MM.1S (cell line): ENCODE data around the gene CEMP1.

Experiments
- DNase-seq: peaks from one replicate; pipeline ENCODE4 v3.0.0-alpha.2; 2015
- H2AFZ ChIP-seq: fragments of 300-600 bp; sonication (generic); 2 replicates; pipeline ENCODE4 v1.6.0; 2016; ENCODE audit warnings: antibody characterized with exemption, low read length
- H3F3A ChIP-seq: fragments of 300-600 bp; sonication (generic); 2 replicates; pipeline ENCODE4 v1.6.1; 2016; ENCODE audit warnings: mild to moderate bottlenecking, antibody characterized with exemption, low read length, moderate library complexity, mixed read lengths; ENCODE audit not compliant: insufficient read depth
- H3K27ac ChIP-seq: fragments of 300-600 bp; sonication (generic); 2 replicates; pipeline ENCODE4 v1.5.1; 2016; ENCODE audit warnings: mild to moderate bottlenecking, low read length
- H3K27me3 ChIP-seq: fragments of 300-600 bp; sonication (generic); replicated peaks from 2 replicates; pipeline ENCODE4 v1.6.0; 2016; ENCODE audit warnings: low read length; ENCODE audit not compliant: insufficient read depth
- H3K36me3 ChIP-seq: fragments of 300-600 bp; sonication (generic); replicated peaks from 2 replicates; pipeline ENCODE4 v1.6.1; 2016; ENCODE audit warnings: mild to moderate bottlenecking, low read length, mixed read lengths; ENCODE audit not compliant: insufficient read depth
- H3K4me1 ChIP-seq: fragments of 300-600 bp; sonication (generic); 2 replicates; pipeline ENCODE4 v1.6.1; 2016; ENCODE audit warnings: low read length, mixed read lengths
- H3K4me2 ChIP-seq: fragments of 300-600 bp; sonication (generic); 2 replicates; pipeline ENCODE4 v1.6.0; 2016; ENCODE audit warnings: low read depth, low read length
- H3K4me3 ChIP-seq: fragments of 300-600 bp; sonication (generic); 2 replicates; pipeline ENCODE4 v1.5.1; 2016; ENCODE audit warnings: low read length, mixed read lengths
- H3K79me2 ChIP-seq: fragments of 300-600 bp; sonication (generic); 2 replicates; pipeline ENCODE4 v1.6.1; 2016; ENCODE audit warnings: mixed run types, low read length, mixed read lengths
- H3K9ac ChIP-seq: fragments of 300-600 bp; sonication (generic); 2 replicates; pipeline ENCODE4 v1.6.1; 2016; ENCODE audit warnings: low read length, mixed read lengths
- H3K9me2 ChIP-seq: fragments of 300-600 bp; sonication (generic); replicated peaks from 2 replicates; pipeline ENCODE4 v1.6.1; 2016; ENCODE audit warnings: mild to moderate bottlenecking, low read length, mixed read lengths; ENCODE audit not compliant: insufficient read depth
- H3K9me3 ChIP-seq: fragments of 300-600 bp; sonication (generic); replicated peaks from 2 replicates; pipeline ENCODE4 v1.6.1; 2016; ENCODE audit warnings: mild to moderate bottlenecking, low read length, mixed read lengths; ENCODE audit not compliant: insufficient read depth
- H4K20me1 ChIP-seq: fragments of 300-600 bp; sonication (generic); 2 replicates; pipeline ENCODE4 v1.6.1; 2016; ENCODE audit warnings: mild to moderate bottlenecking, low read length, moderate library complexity, mixed read lengths; ENCODE audit not compliant: insufficient read depth
- EZH2 ChIP-seq: fragments of 300-600 bp; sonication (generic); optimal IDR thresholded peaks from 2 replicates; pipeline ENCODE3; 2017; ENCODE audit warnings: low read depth, mild to moderate bottlenecking, antibody characterized with exemption, low read length, mixed read lengths
- EZH2phosphoT487 ChIP-seq: fragments of 300-600 bp; sonication (generic); IDR thresholded peaks from 2 replicates; pipeline ENCODE4 v1.6.1; 2018; ENCODE audit warnings: antibody characterized with exemption, low read length
- TF ChIP-seq, protein P1 (sequence below): fragments of 300-600 bp; sonication (generic); IDR thresholded peaks from 2 replicates; pipeline ENCODE4 v1.5.1; 2016; ENCODE audit warnings: antibody characterized with exemption, low read length, mixed read lengths

The CEMP1 gene

DNA sequence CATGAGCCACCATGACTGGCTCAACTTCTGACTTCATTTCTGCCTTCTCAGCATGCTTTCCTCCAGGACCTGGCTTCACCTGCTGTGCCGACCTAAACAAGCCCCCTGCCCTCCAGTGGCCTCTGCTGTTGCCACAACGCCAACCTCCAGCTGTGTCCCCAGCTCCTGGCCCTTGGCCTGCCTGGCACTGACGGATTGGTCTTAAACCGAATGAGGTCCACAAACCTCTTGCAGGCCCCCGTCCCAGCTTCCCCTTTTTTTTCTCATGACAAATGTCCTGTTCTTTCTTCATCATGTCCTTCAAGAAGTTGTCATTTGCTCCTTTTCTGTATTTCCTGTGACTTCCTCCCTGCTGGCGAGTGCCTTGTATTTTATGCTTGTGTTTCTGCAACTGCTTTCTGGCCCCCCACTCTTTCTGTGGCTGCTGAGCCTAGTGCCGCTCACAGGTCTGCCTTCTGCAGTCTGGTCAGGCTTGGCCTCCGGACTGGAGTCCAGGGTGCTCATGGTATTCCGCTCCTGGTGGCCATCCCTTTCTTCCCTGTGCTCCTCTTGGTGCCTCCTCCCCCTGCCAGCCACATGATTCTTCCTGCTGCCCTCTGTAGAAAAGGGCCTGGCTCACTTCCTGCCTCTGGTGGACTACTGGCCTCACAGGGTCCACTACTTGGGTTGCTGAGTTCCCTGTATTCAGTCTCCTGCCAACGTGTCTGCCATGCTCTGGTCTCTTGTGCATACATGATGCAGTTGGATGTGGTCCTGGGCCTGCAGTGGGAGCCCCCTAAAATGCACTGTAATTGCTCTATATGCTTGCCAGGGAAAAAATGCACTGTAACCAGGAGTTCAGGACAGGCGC is 14.6 kb downstream of the CEMP1 start:
- H3K36me3 ChIP-seq = no peaks in the 10 kb centered on the region
- no peak for DNase-seq
- H3K4me3 ChIP-seq = no peak overlapping the region
- H3K27me3 ChIP-seq = no peaks in the 10 kb centered on the region
- no peak overlapping the region for H2AFZ ChIP-seq
- no peaks in the 10 kb centered on the region for H3K9me2 ChIP-seq
- H3K79me2 ChIP-seq = peaks cover 72% of the 10 kb centered on the region
- peaks cover 13% of the 10 kb centered on the region for H3K4me1 ChIP-seq
- H3K4me2 ChIP-seq = no peak overlapping the region
- H3K27ac ChIP-seq = no peak overlapping the region
- peaks cover 15% of the 10 kb centered on the region; the same call in 1 of the 2 replicates for H4K20me1 ChIP-seq
- TF ChIP-seq EZH2phosphoT487 = no peak
- TF ChIP-seq EZH2 = no peak
- TF ChIP-seq, protein P1, sequence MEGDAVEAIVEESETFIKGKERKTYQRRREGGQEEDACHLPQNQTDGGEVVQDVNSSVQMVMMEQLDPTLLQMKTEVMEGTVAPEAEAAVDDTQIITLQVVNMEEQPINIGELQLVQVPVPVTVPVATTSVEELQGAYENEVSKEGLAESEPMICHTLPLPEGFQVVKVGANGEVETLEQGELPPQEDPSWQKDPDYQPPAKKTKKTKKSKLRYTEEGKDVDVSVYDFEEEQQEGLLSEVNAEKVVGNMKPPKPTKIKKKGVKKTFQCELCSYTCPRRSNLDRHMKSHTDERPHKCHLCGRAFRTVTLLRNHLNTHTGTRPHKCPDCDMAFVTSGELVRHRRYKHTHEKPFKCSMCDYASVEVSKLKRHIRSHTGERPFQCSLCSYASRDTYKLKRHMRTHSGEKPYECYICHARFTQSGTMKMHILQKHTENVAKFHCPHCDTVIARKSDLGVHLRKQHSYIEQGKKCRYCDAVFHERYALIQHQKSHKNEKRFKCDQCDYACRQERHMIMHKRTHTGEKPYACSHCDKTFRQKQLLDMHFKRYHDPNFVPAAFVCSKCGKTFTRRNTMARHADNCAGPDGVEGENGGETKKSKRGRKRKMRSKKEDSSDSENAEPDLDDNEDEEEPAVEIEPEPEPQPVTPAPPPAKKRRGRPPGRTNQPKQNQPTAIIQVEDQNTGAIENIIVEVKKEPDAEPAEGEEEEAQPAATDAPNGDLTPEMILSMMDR = no peak
- peaks cover 19% of the 10 kb centered on the region for H3F3A ChIP-seq
- H3K9me3 ChIP-seq = no peaks in the 10 kb centered on the region
- H3K9ac ChIP-seq = no peak overlapping the region

DNA sequence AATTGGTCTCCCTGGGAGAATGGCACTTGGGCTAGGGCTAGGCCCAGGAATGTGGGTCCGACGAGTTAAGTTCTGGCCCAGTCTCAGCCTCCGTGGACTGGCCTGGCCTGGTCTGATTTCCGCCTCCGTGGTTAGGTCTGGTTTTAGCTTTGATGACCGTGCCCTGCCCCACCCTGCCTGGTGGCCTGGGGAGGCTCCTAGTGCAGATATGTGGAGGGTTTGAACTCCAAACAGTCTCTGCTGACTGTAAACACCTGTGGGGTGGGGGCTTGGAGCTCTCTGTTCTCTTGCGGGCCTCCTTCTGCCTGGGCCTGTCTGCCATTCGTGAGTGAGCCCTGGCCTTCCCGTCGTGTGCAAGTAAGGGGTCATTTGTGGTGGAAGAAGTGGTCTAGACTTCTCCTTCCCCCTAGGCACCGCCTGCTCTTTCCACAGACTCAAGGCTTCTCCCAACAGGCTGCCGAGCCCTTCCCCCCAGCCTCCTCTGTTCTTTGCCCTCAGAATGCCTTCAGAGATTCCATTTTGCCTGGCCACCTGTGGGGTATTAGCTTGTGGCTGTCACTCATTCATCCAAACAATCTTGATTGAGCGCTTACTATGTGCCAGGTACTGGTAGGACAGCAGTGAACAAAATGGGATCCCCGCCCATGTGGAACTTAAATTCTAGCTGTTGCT is 15.9 kb downstream of the CEMP1 start:
- H3K27me3 ChIP-seq = no peaks in the 10 kb centered on the region
- DNase-seq = no peak
- H3K27ac ChIP-seq = peak overlapping the region; percentile 18; the same call in 1 of the 2 replicates
- H3K9me2 ChIP-seq = no peaks in the 10 kb centered on the region
- peaks cover 15% of the 10 kb centered on the region; the same call in 1 of the 2 replicates for H4K20me1 ChIP-seq
- peaks cover 62% of the 10 kb centered on the region for H3K79me2 ChIP-seq
- no peaks in the 10 kb centered on the region for H3K9me3 ChIP-seq
- TF ChIP-seq, protein P1 = no peak
- TF ChIP-seq EZH2 = no peak
- TF ChIP-seq EZH2phosphoT487 = no peak
- H3K4me1 ChIP-seq = peaks cover 13% of the 10 kb centered on the region
- H3K9ac ChIP-seq = peak overlapping the region; percentile 74
- H3K4me2 ChIP-seq = peak overlapping the region; percentile 81
- H3K36me3 ChIP-seq = no peaks in the 10 kb centered on the region
- H3F3A ChIP-seq = peaks cover 9% of the 10 kb centered on the region
- H3K4me3 ChIP-seq = peak overlapping the region; percentile 98
- no peak overlapping the region for H2AFZ ChIP-seq

GRCh38 chr16:2514333-2515179 is 16.7 kb downstream of the CEMP1 start:
- no peak for DNase-seq
- H3K4me1 ChIP-seq = peaks cover 13% of the 10 kb centered on the region
- no peak overlapping the region for H2AFZ ChIP-seq
- peaks cover 15% of the 10 kb centered on the region; the same call in 1 of the 2 replicates for H4K20me1 ChIP-seq
- no peaks in the 10 kb centered on the region for H3K9me3 ChIP-seq
- H3F3A ChIP-seq = peaks cover 6% of the 10 kb centered on the region; the same call in 1 of the 2 replicates
- no peaks in the 10 kb centered on the region for H3K9me2 ChIP-seq
- H3K4me2 ChIP-seq = peak overlapping the region; percentile 81
- H3K36me3 ChIP-seq = no peaks in the 10 kb centered on the region
- peak overlapping the region; percentile 97 for H3K9ac ChIP-seq
- H3K27me3 ChIP-seq = no peaks in the 10 kb centered on the region
- peak overlapping the region; percentile 84; the same call in 1 of the 2 replicates for H3K27ac ChIP-seq
- TF ChIP-seq EZH2phosphoT487 (no peak), EZH2 (no peak)
- TF ChIP-seq, protein P1 = no peak
- peaks cover 58% of the 10 kb centered on the region for H3K79me2 ChIP-seq
- H3K4me3 ChIP-seq = peak overlapping the region; percentile 98
